Erythroblast (primary cell): Measurements from ENCODE around the gene DYRK1B.

Experiments used
- GATA1 ChIP-seq: IDR thresholded peaks from 2 replicates; pipeline ENCODE4 v1.6.1; 2011; ENCODE audit warnings: low read depth, mild to moderate bottlenecking, control low read depth, low read length, moderate library complexity
- POLR2A ChIP-seq: IDR thresholded peaks from 2 replicates; pipeline ENCODE4 v1.6.1; 2011; ENCODE audit warnings: mild to moderate bottlenecking, low read length

GRCh38 chr19:39826311-39826945 is 7.5 kb downstream of the DYRK1B start:
- TF ChIP-seq POLR2A (no peak), GATA1 (no peak)
